HAP-1 (cell line): ENCODE data around the gene CACNB2.
"Not testable (repeated sequence)": the region's sequence is repeated elsewhere in the genome, so short reads cannot be mapped to it uniquely, and the experiment has no call there.

ENCODE experiments used
- DNase-seq, 2 experiments: peaks; one replicate each; pipeline ENCODE4 v3.0.0-alpha.2; 2016 to 2020; ENCODE audit warnings: low spot score in 2 of 2
- H3K27me3 ChIP-seq: fragments of 250-450 bp; sonication (Bioruptor Pico); 2 replicates; pipeline ENCODE4 v1.5.1; 2020; ENCODE audit warnings: low read depth, mild to moderate bottlenecking, moderate library complexity
- H3K36me3 ChIP-seq: fragments of 250-450 bp; sonication (Bioruptor Pico); replicated peaks from 2 replicates; pipeline ENCODE4 v1.5.1; 2020; ENCODE audit warnings: mild to moderate bottlenecking
- H3K4me1 ChIP-seq: fragments of 250-450 bp; sonication (Bioruptor Pico); 2 replicates; pipeline ENCODE4 v1.5.1; 2020; ENCODE audit warnings: mild to moderate bottlenecking
- H3K4me3 ChIP-seq: fragments of 250-450 bp; sonication (Bioruptor Pico); 2 replicates; pipeline ENCODE4 v1.5.1; 2020; ENCODE audit warnings: mild to moderate bottlenecking, moderate library complexity
- H3K9me3 ChIP-seq: fragments of 250-450 bp; sonication (Bioruptor Pico); 2 replicates; pipeline ENCODE4 v1.5.1; 2020; ENCODE audit warnings: mild to moderate bottlenecking, moderate library complexity
- in situ Hi-C: fragments of 300-500 bp; cut with MboI; formaldehyde crosslinking; loops from 3 replicates; pipeline ENCODE4 v1.14.3; 2020; ENCODE audit warnings: low sequenced_read_pairs, inconsistent platforms, mixed read lengths

Gene CACNB2

DNA sequence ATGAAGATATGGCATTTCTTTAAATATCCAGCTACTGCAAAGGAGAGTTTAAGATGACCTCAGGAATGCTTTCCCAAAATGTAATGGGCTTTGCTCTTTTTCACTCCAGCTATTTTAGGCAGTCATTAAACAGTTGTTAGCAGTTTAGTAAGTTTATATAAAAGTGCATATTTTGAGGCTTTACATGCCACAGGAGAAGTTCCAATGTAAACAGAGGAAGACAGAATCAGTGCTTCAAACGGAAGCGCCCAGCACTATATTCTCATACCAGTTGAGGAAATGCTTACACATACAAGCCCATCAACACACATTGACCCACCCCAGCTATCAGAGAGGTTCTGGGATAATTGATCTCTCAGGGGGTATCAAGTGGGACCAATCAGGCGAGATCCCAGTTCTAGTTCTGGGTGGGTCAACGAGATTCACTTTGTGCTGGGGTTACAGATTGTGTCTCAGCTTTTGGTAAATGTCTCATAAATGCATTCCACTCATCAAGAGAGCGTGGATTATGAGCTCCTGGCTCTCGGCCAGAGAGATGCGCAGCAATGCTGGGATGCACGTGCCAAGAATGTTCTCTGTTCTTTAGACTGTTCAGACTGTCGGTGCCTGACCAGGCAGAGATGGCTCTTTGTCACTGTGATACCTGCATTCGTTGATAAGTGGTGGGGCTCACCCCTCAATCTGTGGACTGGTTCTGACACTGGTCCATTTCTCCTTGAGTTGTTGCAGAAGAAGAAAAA lies 55.0 kb downstream of the CACNB2 start:
- H3K9me3 ChIP-seq: no peaks in the 10 kb centered on the region
- H3K4me1 ChIP-seq: no peaks in the 10 kb centered on the region; the same call in 1 of the 2 replicates
- H3K4me3 ChIP-seq: no peak overlapping the region
- no peak for DNase-seq
- in situ Hi-C loops: no loop called here
- H3K27me3 ChIP-seq: no peaks in the 10 kb centered on the region
- peaks cover 12% of the 10 kb centered on the region; the same call in 1 of the 2 replicates for H3K36me3 ChIP-seq

DNA sequence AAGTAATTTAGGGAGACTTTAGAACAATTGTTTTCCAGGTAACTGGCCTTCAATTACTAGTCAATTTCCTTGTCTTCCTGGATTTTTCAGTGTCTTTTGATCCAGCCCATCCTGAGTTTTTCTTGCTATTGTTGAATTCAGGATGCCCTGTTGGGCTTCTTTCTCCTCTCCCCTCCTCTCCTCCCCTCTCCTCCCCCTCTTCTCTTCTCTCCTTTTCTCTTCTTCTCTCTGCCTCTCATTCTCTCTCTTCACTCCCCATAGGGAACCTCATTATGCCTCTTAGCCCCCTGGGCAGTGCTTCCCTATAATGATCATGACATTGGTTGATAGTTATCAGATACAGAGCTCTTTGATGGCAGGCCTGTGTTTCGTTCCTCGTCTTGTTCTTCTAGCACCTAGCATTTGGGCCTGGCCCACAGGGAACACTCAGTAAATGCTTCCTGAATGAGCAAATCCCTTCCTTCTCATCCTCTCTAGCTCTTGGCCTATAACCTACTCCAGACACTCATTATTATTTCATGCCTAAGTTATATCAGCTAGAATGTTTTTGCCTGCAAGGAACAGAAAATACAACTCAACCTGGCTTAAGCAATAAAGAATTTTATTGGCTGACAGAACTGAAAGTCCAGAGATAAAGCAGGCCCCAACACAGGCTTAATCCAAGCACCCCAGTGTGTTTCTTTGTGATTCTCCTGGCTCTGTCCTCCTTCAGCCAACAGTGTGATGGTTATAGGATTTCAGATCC lies 56.8 kb downstream of the CACNB2 start:
- in situ Hi-C loops: no loop called here
- Histone ChIP-seq H3K27me3 (no peaks in the 10 kb centered on the region), H3K9me3 (no peaks in the 10 kb centered on the region), H3K4me1 (peaks cover under 1% of the 10 kb centered on the region; the same call in 1 of the 2 replicates), H3K36me3 (peaks cover 9% of the 10 kb centered on the region; the same call in 1 of the 2 replicates), H3K4me3 (no peak overlapping the region)
- no peak for DNase-seq

DNA sequence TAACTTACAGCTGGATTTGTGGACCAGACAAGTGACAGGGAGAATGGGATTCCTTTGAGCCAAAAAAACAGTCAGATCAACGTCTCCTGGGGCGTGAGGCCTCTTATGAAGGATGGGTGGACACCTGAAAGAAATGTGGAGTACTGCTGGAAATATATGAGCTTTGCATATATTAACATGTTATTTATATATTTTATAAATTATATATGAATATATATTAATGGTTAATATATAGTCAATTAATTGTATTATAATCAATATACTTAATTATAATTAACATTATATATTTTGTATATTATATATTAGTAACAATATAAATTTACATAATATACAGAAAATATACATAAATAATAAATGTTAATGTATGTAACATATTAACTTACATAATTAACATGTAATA lies 57.5 kb downstream of the CACNB2 start:
- H3K4me1 ChIP-seq: peaks cover 8% of the 10 kb centered on the region
- H3K27me3 ChIP-seq: no peaks in the 10 kb centered on the region
- H3K36me3 ChIP-seq: peaks cover 3% of the 10 kb centered on the region; the same call in 1 of the 2 replicates
- no peak for DNase-seq
- no peaks in the 10 kb centered on the region for H3K9me3 ChIP-seq
- in situ Hi-C loops: no loop called here
- H3K4me3 ChIP-seq: no peak overlapping the region

DNA sequence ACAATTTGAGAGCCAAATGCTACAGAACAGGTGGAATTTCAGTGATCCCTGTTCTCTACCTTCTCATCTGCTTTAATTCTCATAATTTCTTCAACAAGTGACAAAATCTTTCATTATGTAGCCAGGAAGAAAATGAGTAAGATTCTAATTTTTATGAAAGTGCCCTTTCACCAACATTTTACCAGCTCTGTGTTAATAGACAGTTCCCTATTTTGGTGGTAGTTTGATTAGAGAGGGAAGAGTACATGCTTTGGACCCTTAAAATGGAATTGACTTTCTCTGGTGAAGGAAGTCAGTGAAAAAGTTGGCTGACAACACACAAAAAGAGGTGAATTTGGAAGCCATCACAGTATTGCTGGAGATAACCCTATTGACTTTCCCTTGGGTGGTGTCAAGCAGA lies 61.7 kb downstream of the CACNB2 start:
- Histone ChIP-seq H3K4me1 (peaks cover 34% of the 10 kb centered on the region), H3K36me3 (no peaks in the 10 kb centered on the region), H3K9me3 (no peaks in the 10 kb centered on the region), H3K27me3 (no peaks in the 10 kb centered on the region), H3K4me3 (no peak overlapping the region)
- in situ Hi-C loops: loop anchor here (5.0 kb wide), 1 partner anchor 60 kb away; the partner anchor contains the start of gene CACNB2
- no peak for DNase-seq

DNA sequence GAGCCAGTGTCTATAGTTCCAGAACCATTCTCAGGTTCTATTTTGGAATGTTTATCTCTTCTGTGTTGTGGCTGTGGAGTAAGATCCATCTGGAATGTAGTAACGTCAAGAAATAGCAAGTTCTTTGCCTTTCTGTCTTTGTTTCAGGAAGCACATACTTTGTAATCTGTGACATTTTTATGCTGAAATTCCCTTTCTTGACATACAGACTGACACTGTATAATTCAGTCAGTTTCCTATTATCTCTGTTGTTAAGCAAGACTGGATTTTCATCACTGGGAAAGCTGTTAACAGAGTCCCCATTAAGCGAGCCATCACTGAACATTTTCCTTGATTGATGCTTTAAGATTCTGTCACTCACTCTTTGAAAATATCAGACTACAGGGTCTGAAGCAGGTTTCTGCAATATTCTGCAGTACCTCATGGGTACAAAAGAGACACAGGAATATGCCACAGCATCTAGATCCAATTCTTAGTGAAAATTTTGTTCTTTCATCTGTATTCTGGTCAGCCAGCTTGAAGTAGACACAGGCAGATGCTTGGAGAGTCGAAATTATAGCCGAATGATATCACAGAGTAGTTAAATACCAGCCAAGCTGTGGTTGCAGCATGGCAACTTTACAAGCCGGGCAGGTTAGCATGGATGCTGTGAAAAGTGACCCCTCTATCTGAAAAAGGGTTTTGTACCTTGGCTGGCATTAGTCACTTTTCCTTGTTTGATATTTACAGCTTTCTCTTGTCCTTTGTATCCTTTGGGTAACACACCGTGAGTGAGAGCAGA lies 62.6 kb downstream of the CACNB2 start:
- peak in 1 of 2 experiments; percentile 29 for DNase-seq
- in situ Hi-C loops: loop anchor here (5.0 kb wide), 1 partner anchor 61 kb away; the partner anchor contains the start of gene CACNB2
- no peaks in the 10 kb centered on the region for H3K27me3 ChIP-seq
- no peak overlapping the region for H3K4me3 ChIP-seq
- no peaks in the 10 kb centered on the region for H3K9me3 ChIP-seq
- H3K4me1 ChIP-seq: peaks cover 34% of the 10 kb centered on the region
- no peaks in the 10 kb centered on the region for H3K36me3 ChIP-seq

DNA sequence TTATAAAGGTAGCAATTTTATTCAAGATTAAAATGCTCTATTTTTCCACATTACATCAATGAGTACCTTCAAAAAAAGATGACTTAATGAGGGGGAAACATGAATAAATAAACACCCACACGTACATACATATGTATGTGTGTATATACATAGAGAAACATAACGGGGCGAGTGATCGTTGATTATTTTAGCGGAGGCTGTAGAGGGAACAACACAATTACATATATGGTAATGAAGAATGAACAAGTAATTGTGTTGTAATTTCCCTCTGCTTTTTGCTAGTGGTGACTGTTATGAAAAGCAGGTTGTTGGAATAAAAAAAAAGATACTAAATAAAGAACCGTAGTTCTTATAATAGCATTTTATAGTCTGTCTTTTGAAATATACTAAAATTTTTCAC lies 63.2 kb downstream of the CACNB2 start:
- no peaks in the 10 kb centered on the region for H3K36me3 ChIP-seq
- no peaks in the 10 kb centered on the region for H3K9me3 ChIP-seq
- DNase-seq: peak in 1 of 2 experiments; percentile 59
- no peaks in the 10 kb centered on the region for H3K27me3 ChIP-seq
- no peak overlapping the region for H3K4me3 ChIP-seq
- H3K4me1 ChIP-seq: peaks cover 34% of the 10 kb centered on the region
- in situ Hi-C loops: loop anchor here (5.0 kb wide), 1 partner anchor 61 kb away; the partner anchor contains the start of gene CACNB2

DNA sequence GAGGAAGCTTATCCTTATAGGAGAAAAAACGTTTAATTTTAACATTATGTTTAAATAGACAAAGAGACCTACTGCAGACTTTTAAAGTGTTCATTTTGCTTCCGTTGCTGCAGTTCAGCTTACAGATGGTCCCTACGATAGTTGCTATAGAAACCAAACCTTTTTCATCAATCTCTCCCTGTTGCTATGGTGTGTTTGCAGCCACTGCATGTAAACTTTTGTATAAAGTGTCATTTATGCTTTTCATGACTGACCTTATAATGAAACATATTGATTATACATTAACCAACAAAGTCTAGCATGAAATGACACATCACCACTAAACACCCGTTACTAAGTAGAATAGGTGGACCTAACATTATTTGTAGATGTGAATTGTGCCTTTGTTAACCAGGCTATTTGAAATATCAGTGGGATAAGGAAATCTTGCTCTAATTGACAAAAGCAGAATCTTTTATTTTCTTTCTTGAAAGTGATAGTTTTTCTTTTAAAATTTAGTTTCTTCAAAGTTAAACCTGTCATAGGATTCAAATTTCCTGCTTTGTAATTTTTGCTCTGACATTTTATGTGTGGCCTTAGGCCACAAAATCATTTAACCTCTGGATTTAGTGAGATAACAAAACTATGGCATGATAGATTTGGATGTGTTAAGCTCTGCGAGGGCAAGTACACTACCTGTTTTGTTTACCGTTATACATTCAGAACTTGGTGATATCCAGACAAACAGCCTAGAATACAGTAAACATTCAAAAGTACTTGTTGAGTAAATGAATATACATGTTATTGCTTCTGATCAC lies 64.0 kb downstream of the CACNB2 start:
- Histone ChIP-seq H3K27me3 (no peaks in the 10 kb centered on the region), H3K4me1 (peaks cover 34% of the 10 kb centered on the region), H3K4me3 (no peak overlapping the region), H3K36me3 (no peaks in the 10 kb centered on the region), H3K9me3 (no peaks in the 10 kb centered on the region)
- DNase-seq: peak in 1 of 2 experiments; percentile 78
- in situ Hi-C loops: loop anchor here (5.0 kb wide), 1 partner anchor 62 kb away; the partner anchor contains the start of gene CACNB2

DNA sequence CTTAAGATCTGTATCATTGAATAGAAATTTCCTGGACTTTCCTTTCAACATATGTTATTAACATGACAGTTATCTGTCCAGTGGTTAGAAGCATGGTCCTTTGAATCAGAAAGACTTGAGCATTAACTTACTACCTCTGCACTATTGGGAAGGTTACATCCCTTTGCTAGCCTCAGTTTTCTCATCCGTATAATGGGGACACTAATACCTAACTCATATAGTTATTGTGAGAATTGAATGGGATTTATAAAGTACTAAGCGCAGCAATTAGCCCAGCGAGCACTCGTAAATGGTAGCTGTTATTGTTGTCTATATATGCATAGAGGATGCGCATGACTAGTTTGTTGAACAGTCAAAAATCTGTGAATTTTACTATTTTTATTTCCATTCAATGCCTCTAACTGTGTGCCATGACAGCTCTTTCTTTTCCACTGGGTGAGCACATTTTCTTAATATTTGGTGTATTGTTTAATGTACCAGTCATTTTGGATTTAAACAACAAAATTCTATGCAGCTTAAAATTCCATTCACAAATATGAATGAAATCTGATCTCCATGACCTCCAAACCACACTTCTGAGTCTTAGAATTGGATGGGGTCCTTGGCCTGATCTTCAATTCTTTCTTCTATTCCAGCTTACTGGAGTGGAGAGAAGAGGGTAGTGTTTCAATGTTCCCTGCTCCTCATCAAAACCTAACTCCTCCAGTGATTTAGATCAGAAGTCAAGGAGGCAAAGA lies 65.0 kb downstream of the CACNB2 start:
- in situ Hi-C loops: no loop called here
- H3K9me3 ChIP-seq: no peaks in the 10 kb centered on the region
- DNase-seq: peak in 1 of 2 experiments; percentile 14
- H3K27me3 ChIP-seq: no peaks in the 10 kb centered on the region
- no peaks in the 10 kb centered on the region for H3K36me3 ChIP-seq
- peaks cover 36% of the 10 kb centered on the region for H3K4me1 ChIP-seq
- H3K4me3 ChIP-seq: no peak overlapping the region

DNA sequence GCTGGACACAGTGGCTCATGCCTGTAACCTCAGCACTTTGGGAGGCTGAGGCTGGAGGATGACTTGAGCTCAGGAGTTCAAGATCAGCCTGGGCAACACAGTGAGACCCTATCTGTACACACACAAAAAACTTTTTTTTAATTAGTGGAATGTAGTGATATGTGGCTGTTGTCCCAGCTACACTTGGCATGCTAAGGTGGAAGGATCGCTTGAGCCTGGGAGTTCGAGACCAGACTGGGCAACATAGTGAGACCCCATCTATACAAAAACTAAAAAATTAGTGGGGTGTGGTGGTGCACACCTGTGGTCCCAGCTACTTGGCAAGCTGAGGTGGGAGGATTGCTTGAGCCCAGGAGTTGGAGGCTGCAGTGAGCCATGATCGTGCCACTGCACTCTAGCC lies 68.0 kb downstream of the CACNB2 start:
- peaks cover 34% of the 10 kb centered on the region for H3K4me1 ChIP-seq
- H3K9me3 ChIP-seq, H3K36me3 ChIP-seq, DNase-seq, H3K27me3 ChIP-seq, H3K4me3 ChIP-seq, in situ Hi-C loops: not testable (repeated sequence)

DNA sequence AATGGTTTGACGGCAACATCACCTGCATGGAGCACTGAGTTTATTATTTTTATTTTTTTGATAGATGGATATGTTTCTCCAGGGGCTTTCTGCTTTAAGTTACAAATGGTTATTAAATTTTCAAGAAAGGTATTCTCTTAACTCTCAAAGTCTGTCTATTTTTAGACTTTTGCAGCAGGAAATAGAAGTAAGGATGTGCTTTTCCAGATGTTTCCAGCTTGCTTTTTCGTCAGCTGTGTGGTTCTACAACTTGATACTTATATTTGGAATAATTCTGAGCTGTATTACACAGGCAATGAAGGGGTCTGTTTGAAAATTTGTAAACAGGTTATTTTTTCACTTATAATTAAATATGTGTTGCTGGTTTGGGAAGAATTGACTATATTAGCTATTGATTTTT lies 69.0 kb downstream of the CACNB2 start:
- H3K4me3 ChIP-seq: no peak overlapping the region
- H3K4me1 ChIP-seq: peaks cover 25% of the 10 kb centered on the region
- no peak for DNase-seq
- no peaks in the 10 kb centered on the region for H3K27me3 ChIP-seq
- no peaks in the 10 kb centered on the region for H3K9me3 ChIP-seq
- in situ Hi-C loops: no loop called here
- no peaks in the 10 kb centered on the region for H3K36me3 ChIP-seq

DNA sequence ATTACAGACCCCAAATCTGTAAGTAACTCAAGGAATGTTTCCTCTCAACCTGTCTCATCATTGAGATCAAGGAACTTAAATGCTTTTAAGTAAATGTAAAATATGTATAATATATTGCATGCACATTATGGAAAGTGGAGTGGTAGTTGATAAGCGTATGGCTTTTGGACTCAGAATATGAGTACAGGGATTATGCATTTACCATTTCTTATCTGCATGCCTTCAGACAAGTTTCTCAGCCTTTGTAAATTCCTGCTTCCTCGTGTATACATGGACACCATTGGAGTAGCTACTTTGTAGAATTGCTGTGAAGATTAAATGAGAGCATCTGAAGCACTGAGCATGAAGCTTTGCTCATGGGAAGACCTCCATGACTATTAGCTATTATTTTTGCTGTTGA lies 70.5 kb downstream of the CACNB2 start:
- in situ Hi-C loops: loop anchor here (10.0 kb wide), 1 partner anchor 366 kb away; no protein-coding TSS in a partner anchor
- H3K4me3 ChIP-seq: no peak overlapping the region
- DNase-seq: no peak

DNA sequence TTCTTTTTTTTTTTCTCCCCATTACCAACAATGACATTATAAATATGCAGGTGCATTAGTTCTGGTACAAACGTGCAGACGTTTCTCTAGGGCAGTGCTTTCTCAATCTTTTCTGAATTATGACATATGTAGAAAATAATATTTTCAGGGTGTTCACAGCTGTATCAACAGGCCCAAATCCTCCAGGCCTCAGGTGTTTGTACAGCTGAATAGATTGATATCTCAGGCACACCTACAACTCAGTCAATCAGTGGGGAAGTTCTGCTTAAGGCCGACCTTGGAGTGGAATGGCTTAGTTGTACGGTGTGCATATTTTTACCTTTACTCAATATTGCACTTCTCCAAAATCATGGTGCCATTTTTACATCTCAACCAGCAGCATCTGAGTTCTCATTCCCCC lies 71.6 kb downstream of the CACNB2 start:
- in situ Hi-C loops: loop anchor here (10.0 kb wide), 1 partner anchor 367 kb away; no protein-coding TSS in a partner anchor
- H3K9me3 ChIP-seq: no peaks in the 10 kb centered on the region
- H3K4me3 ChIP-seq: no peak overlapping the region
- no peak for DNase-seq
- H3K36me3 ChIP-seq: no peaks in the 10 kb centered on the region
- H3K27me3 ChIP-seq: no peaks in the 10 kb centered on the region
- peaks cover 15% of the 10 kb centered on the region for H3K4me1 ChIP-seq

More for the DNA sequence above, 70.5 kb downstream of the CACNB2 start:
- Histone ChIP-seq H3K27me3 (no peaks in the 10 kb centered on the region), H3K36me3 (no peaks in the 10 kb centered on the region), H3K4me1 (peaks cover 13% of the 10 kb centered on the region), H3K9me3 (no peaks in the 10 kb centered on the region)
